PC-9 (cell line): Measurements from ENCODE around the gene DOCK2. TPM values are rescaled to one million over a fixed set of nuclear protein-coding genes. Genes with fewer than 3 reads are reported as not detected.

Source experiments
- BruUV-seq: library from RNA; stranded (reverse); fragments of 400-500 nt; replicated peaks from 2 replicates; lab custom pipeline; 2021; lab: Mats Ljungman, UMichigan
- CTCF ChIA-PET: fragments of 300-600 bp; sonication (Branson Sonifier 250); formaldehyde crosslinking; loops from one replicate; lab custom pipeline; 2022; ENCODE audit warnings: antibody characterized with exemption; lab: Charles Lee
- POLR2A ChIA-PET: fragments of 300-600 bp; sonication (Branson Sonifier 250); formaldehyde crosslinking; loops from one replicate; lab custom pipeline; 2022; ENCODE audit warnings: antibody characterized with exemption; ENCODE audit not compliant: unreplicated experiment; lab: Charles Lee
- DNase-seq, 2 experiments: peaks; one replicate each; pipeline versions ENCODE4 v3.0.0 to v3.0.0-alpha.2; 2015 to 2022; ENCODE audit warnings: mixed read lengths in 1 of 2
- H2AFZ ChIP-seq: fragments of 200-600 bp; sonication (generic); 2 replicates; pipeline ENCODE4 v1.8.1; 2017; ENCODE audit warnings: antibody characterized with exemption
- H3F3A ChIP-seq: fragments of 200-600 bp; sonication (generic); 2 replicates; pipeline ENCODE4 v1.8.1; 2017; ENCODE audit warnings: antibody characterized with exemption, mild to moderate bottlenecking, low read depth; ENCODE audit not compliant: insufficient read depth
- H3K27ac ChIP-seq: fragments of 200-600 bp; sonication (generic); 2 replicates; pipeline ENCODE4 v1.6.1; 2016; ENCODE audit warnings: mixed run types
- H3K27me3 ChIP-seq: fragments of 200-600 bp; sonication (generic); 2 replicates; pipeline ENCODE4 v1.6.1; 2016; ENCODE audit warnings: low read depth, mixed run types; ENCODE audit not compliant: insufficient read depth
- H3K36me3 ChIP-seq: fragments of 200-600 bp; sonication (generic); 2 replicates; pipeline ENCODE4 v1.6.1; 2016; ENCODE audit warnings: low read depth, mixed run types
- H3K4me1 ChIP-seq: fragments of 200-600 bp; sonication (generic); replicated peaks from 2 replicates; pipeline ENCODE4 v1.6.1; 2016; ENCODE audit warnings: mixed run types; ENCODE audit not compliant: insufficient read depth
- H3K4me2 ChIP-seq: fragments of 200-600 bp; sonication (generic); 2 replicates; pipeline ENCODE4 v1.6.1; 2017; ENCODE audit warnings: mixed run types
- H3K4me3 ChIP-seq: fragments of 200-600 bp; sonication (generic); 2 replicates; pipeline ENCODE4 v1.6.1; 2016; ENCODE audit warnings: mixed run types
- H3K79me2 ChIP-seq: fragments of 200-600 bp; sonication (generic); 2 replicates; pipeline ENCODE4 v1.6.1; 2017; ENCODE audit warnings: low read depth, mixed run types
- H3K9me2 ChIP-seq: fragments of 200-600 bp; sonication (generic); 2 replicates; pipeline ENCODE4 v1.8.1; 2017; ENCODE audit warnings: mild to moderate bottlenecking; ENCODE audit not compliant: insufficient read depth
- H3K9me3 ChIP-seq: fragments of 200-600 bp; sonication (generic); 2 replicates; pipeline ENCODE4 v1.8.1; 2016; ENCODE audit warnings: low read depth; ENCODE audit not compliant: insufficient read depth
- H4K20me1 ChIP-seq: fragments of 200-600 bp; sonication (generic); 2 replicates; pipeline ENCODE4 v1.8.1; 2017; ENCODE audit not compliant: insufficient read depth
- CTCF ChIP-seq: fragments of 200-600 bp; sonication (generic); conservative IDR thresholded peaks from 2 replicates; pipeline ENCODE4 v1.6.1; 2017; ENCODE audit warnings: mixed run types, antibody characterized with exemption, mild to moderate bottlenecking, moderate library complexity
- EZH2 ChIP-seq: fragments of 200-600 bp; sonication (generic); IDR thresholded peaks from 2 replicates; pipeline ENCODE4 v1.8.0; 2017; ENCODE audit warnings: antibody characterized with exemption, low read depth
- intact Hi-C: fragments of 100-400 bp; cut with micrococcal nuclease; formaldehyde crosslinking; loops from one replicate; pipeline ENCODE4 v1.10.0; 2022; ENCODE audit not compliant: unreplicated experiment
- total RNA-seq: library from RNA; stranded (reverse); gene quantifications from 2 replicates; pipeline ENCODE4 v1.2.3, GENCODE V29; 2021

Gene DOCK2
- total RNA-seq, 1 experiment from 2014 or later = 0.41 TPM

- POLR2A ChIA-PET = no interaction called here
- H4K20me1 ChIP-seq = no peaks in the 10 kb centered on the region
- no peak overlapping the region for H3K4me2 ChIP-seq
- no peak for TF ChIP-seq CTCF
- no peak for TF ChIP-seq EZH2
- no peaks in the 10 kb centered on the region for H3K27me3 ChIP-seq
- no peaks in the 10 kb centered on the region for H3K9me3 ChIP-seq
- no TSS peak for BruUV-seq
- H3K27ac ChIP-seq = no peak overlapping the region
- no peaks in the 10 kb centered on the region for H3K79me2 ChIP-seq
- no peaks in the 10 kb centered on the region for H3K9me2 ChIP-seq
- intact Hi-C loops = no loop called here
- H3K4me3 ChIP-seq = no peak overlapping the region
- H3K36me3 ChIP-seq = no peaks in the 10 kb centered on the region
- DNase-seq = no peak
- CTCF ChIA-PET = no interaction called here
- H3F3A ChIP-seq = no peaks in the 10 kb centered on the region
- peaks cover 7% of the 10 kb centered on the region for H3K4me1 ChIP-seq
- H2AFZ ChIP-seq = no peak overlapping the region
These were observed 269.9 kb downstream of the DOCK2 start for GRCh38 chr5:169906745-169907649.

GRCh38 chr5:169908864-169909263 is 271.8 kb downstream of the DOCK2 start:
- Histone ChIP-seq H3K27ac (no peak overlapping the region), H3K27me3 (no peaks in the 10 kb centered on the region), H3F3A (no peaks in the 10 kb centered on the region), H4K20me1 (no peaks in the 10 kb centered on the region), H3K4me2 (no peak overlapping the region), H3K36me3 (no peaks in the 10 kb centered on the region), H3K9me2 (no peaks in the 10 kb centered on the region), H3K4me1 (no peaks in the 10 kb centered on the region), H3K9me3 (no peaks in the 10 kb centered on the region), H3K4me3 (no peak overlapping the region), H2AFZ (no peak overlapping the region), H3K79me2 (no peaks in the 10 kb centered on the region)
- no peak for DNase-seq
- TF ChIP-seq EZH2 = no peak
- ChIA-PET POLR2A (no interaction called here), CTCF (no interaction called here)
- intact Hi-C loops = no loop called here
- no TSS peak for BruUV-seq

- no peak for TF ChIP-seq CTCF
- TF ChIP-seq EZH2 = no peak
- Histone ChIP-seq H2AFZ (no peak overlapping the region), H3K4me3 (no peak overlapping the region), H3K36me3 (no peaks in the 10 kb centered on the region), H3K9me3 (no peaks in the 10 kb centered on the region), H3K4me2 (no peak overlapping the region), H3F3A (no peaks in the 10 kb centered on the region), H4K20me1 (no peaks in the 10 kb centered on the region), H3K27me3 (no peaks in the 10 kb centered on the region), H3K79me2 (no peaks in the 10 kb centered on the region), H3K4me1 (no peaks in the 10 kb centered on the region), H3K9me2 (no peaks in the 10 kb centered on the region), H3K27ac (no peak overlapping the region)
- DNase-seq = no peak
- intact Hi-C loops = no loop called here
- CTCF ChIA-PET = no interaction called here
- BruUV-seq = no TSS peak
- POLR2A ChIA-PET = no interaction called here
These were observed 272.9 kb downstream of the DOCK2 start for GRCh38 chr5:169909945-169910344.
